Renal cortical epithelial cell (primary cell): ENCODE data around the gene HSF5. TPM values are rescaled to one million over a fixed set of nuclear protein-coding genes. Genes with fewer than 3 reads are reported as not detected.
"Not testable (repeated sequence)": the region's sequence is repeated elsewhere in the genome, so short reads cannot be mapped to it uniquely, and the experiment has no call there.

ENCODE experiments used
- DNase-seq: peaks from one replicate; pipeline ENCODE4 v3.0.0-alpha.2; 2011; ENCODE audit warnings: low read depth
- total RNA-seq: library from RNA; depleted of rRNA; stranded (reverse); fragments of >200 nt; gene quantifications from 2 replicates; pipeline ENCODE4 v1.2.3, GENCODE V29; 2014

HSF5 gene
- total RNA-seq, 1 donor from 2014 or later, result under 0.01 TPM

- DNase-seq, result no peak
Observed at GRCh38 chr17:58413684-58414083, 74.5 kb downstream of the HSF5 start.

DNA sequence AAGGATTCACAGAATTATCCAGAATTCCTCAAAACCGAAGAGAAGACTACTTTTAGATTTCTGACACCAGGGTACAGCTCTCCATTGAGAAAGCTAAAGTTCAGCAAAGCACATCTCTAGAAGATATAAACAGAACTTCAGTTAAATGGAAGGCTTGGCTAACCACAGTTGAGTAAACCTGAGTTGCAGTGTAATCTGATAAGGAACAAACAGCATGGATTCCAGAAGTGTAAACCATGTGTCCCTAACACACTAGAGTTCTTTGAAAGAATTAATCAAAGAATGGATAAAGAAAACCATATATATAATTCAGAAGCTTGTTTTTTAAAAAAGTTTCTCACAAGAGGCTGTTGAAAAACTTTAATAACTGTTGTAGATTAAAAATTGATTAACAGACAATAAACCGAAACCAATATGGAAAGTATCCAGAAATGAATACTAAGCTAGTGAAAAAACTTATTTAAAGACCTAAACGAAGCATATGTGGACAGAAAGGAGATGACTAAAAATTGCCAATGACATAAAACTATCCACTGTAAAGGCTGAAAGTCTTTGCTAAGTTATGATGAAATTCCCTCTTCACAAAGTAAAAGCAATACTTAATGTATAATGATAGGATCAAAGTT, 75.1 kb downstream of the HSF5 start:
- DNase-seq, result peak; percentile 41

DNA sequence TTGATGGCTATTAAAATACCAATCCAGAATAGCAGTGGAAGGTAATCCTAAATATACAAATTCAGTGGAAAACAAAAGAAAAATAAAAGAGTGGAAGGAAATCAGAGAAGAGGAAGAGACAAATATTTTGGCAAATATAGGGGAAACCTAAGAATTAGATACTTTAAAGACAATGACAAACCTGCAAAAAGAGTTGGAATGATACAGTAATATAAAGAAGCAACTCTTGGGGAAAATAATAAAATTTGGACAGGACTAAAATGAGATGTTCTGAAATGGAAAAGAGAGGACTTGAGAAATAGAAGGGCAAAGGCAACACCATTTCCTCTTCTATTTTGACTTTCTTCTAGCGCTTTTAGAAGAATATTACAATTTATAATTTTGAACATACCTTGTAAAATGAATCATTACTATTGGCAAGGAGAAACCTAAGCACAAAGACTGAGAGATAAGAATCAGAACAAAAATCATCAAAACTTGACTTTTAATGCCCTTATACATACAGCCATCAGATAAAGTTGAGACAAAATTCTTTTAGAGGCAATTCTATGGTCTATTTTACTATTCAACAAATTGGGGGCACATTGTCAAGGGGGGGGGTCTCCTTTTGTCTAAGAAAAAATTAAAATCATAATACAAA, 76.0 kb downstream of the HSF5 start:
- DNase-seq, result no peak

DNA sequence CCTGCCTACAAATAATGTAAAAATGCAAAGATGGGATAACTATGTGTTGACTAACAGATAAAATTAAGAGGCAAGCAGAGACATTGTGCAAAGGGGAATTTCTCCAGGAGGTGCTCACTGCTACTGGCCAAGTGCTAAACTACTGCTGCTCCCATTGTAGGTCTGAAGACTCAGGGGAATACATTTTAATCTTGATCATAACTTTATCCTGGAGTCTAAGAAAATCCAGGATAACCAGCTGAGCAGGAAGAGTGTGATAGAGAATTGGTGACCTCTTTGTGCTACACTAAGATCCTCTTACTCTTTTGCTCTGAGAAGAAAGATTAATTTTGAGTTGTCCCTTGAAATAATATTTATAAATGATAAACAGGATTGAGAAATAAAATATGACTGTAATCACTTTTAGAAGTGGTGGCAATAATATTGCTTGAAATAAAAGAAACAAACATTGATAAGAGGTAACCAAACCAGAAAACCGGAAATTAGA, 76.8 kb downstream of the HSF5 start:
- no peak for DNase-seq

GRCh38 chr17:58410714-58411407, 77.3 kb downstream of the HSF5 start:
- DNase-seq, result no peak

DNA sequence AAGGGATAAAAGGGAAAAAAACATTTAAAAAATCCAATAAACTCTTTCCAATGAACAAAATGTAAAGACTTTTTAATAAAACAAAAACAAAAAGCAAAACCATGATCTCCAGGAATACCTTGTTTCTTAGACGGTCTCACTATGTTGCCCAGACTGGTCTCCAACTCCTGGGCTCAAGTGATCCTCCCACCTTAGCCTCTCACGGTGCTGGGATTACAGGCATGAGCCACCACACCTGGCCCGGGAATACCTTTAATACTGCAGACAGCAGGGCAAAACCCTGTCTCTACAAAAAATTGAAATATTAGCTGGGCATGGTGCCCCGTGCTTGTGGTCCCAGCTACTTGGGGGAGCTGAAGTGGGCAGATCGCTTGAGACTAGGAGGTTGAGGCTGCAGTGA, 78.8 kb downstream of the HSF5 start:
- DNase-seq, result no peak

GRCh38 chr17:58403311-58403710, 84.9 kb downstream of the HSF5 start:
- DNase-seq, result no peak

GRCh38 chr17:58402679-58403078, 85.5 kb downstream of the HSF5 start:
- peak; percentile 68 for DNase-seq

DNA sequence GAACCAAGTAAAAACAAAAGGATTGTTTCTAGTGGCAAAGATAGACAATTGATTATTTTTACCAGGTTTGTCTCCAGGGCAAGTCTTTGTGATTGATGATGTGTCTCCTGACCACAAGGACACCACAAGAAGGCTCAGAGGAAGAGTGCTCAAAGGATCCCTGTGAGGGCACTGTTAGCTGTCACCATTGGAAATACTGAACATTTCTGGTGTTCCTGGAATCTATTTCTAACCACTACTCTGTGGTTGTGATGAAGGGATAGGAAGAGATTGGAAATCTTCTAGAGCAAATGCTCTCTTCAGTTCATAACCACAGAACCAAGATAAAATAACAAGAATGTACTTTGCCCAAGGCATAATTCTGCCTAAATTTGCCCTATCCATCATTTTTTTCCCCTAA, 86.2 kb downstream of the HSF5 start:
- peak; percentile 84 for DNase-seq

GRCh38 chr17:58401287-58401686, 86.9 kb downstream of the HSF5 start:
- no peak for DNase-seq

DNA sequence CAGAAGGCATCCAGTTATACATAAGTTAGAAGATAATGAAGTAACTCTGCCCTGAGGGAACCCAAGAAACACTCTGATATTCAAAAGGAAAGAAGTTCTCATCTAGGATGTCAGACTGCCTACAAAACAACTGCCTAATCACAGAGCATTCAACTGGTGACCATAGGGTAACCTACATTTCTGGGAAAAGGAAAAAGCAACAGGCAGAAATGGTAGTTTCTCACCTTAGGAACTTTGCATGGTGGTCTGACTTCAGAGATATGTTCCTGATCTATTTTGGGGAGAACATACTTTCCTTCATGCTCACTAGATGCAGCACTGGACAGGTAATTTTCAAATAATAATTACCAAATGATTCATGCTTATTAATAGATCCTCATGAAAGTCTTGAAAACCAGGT, 87.4 kb downstream of the HSF5 start:
- no peak for DNase-seq

- DNase-seq, result peak; percentile 42
Observed at GRCh38 chr17:58399974-58400373, 88.2 kb downstream of the HSF5 start.

DNA sequence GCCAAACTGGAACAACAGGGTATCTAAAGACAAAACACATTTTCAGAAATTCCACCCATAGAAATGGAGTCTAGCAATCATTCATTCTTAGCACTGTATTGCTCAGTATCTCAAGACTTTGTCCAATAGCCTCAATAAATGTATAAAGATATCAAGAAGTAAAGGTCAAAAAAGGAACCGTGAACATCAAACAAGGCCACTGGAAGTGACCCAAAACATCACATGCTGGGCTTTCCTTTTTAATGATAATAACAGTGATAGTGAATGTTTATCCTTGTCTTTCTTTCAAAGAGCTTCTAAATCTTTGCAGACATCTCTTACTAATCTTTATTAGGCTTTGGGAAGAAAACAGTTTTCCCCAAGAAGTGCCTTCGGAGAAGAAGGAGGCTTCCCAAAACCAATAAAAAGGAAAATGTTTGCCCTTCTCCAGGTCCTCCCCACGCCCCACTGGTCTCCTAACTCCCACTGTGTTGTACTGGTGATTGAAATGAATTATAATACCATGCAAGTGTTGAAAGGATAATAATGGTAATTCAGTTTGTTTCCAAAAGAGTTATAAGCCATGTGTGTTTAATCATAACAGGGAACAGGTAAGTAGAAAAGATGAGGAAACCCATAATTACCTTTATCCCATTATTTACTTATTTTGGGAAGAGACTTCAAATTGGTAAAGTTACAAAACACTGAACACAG, 89.5 kb downstream of the HSF5 start:
- DNase-seq, result no peak

DNA sequence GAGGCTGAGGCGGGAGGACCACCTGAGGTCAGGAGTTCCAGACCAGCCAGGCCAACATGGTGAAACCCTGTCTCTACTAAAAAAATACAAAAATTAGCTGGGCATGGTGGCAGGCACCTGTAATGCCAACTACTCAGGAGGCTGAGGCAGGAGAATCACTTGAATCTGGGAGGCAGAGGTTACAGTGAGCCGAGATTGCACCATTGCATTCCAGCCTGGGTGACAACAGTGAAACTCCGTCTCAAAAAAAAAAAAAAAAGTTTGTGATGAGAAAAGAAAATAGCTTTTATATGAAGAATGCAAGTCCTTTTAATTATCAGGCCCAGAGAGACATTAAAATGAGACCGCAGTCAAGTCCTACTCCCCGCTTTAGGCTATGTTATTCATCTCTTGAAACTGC, 90.8 kb downstream of the HSF5 start:
- not testable (repeated sequence) for DNase-seq

GRCh38 chr17:58396173-58396572, 92.0 kb downstream of the HSF5 start:
- DNase-seq, result no peak

GRCh38 chr17:58394534-58395223, 93.5 kb downstream of the HSF5 start:
- peak; percentile 35 for DNase-seq

DNA sequence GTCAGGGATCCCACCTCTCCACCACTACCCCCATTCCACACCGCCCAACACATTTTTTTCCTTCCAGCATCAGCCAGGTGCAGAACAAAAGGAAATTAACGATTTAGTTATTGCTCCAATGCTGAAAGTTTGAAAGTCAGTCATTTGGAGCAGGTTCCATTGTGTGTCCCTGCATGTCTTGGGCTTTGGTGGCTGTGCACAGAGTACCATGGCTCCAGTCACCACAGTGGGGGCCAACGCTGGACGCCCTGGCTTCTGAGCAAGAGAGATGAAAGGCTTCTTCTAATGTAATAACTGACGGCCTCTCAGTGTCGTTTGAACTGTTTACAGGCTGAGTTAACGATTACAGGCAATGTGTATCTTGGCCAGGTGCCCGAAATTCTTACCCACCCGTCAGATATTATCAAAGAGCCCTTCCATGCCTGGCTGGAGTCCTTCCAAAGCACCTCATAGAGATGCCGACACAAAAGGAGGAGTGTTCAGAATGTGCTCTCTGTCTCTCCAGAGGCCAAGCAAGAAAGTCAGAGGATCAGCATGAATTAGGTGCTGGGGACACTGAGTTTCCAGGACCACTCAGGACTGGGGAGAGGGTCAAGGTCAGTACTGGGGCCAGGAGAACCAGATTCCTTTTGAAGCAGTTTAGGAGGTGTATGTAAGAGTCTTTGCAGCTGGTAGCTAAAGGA, 96.8 kb downstream of the HSF5 start:
- DNase-seq, result peak; percentile 97

DNA sequence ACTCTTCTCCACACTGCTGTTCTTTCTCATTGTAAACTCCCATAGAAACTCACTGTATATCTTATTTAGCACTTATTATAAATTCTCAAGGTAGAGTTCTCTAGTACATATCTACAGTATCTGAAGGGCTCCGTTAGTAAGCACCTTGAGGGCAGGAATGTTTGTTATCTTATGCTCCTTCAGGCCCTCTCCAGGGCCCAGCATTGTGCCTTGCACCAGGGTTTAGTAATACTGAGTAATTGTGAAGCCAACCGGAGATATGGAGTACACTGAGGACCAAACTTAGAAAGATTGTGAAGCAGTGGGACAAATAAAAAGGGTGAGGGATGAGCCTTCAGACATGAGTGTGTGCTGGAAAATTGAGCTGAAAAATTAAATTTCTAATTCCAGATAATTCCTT, 97.3 kb downstream of the HSF5 start:
- DNase-seq, result no peak

DNA sequence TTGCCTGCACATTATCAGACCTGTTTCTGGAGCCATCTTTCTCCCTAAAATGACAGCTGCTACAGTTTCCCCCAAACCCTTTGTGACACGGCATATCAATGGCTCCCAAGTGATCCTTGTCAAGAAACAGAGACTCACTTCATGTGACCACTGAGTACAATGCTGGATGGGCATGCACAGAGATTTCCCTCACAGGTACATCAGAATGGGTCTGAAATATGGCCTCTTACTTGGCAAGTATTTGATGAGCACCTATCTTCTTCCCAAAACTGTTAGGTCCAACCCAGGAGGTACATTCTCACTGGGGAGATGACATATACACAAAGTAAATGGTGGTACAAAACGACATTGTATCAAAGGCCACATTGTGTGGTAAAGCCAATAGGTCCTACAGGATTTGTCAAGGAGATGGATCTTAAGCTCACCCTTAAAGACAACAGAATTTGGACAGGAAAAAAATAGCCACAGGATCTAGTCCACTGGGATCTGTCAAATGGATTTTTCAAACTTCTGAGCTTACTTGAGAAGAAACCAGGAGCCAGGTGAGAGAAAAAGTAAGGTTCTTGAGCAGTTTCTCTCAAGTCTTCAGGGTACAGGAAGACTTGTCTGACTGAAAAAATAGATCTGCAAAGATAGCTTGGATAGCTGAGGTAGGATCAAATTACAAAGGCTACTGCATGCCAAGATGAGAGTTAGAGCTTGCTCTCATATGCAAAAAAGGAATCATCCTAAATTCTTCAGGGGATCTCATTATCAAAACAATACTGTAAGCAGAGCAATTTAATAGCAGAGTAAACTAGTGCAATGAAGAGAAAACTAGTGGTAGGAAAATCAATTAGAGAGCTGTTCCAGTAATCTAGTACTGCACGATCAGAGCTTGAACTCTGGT, 99.7 kb downstream of the HSF5 start:
- DNase-seq, result no peak

GRCh38 chr17:58387834-58388233, 100.4 kb downstream of the HSF5 start:
- no peak for DNase-seq
